Stimulated activated CD8-positive, alpha-beta memory T cell treated with anti-CD3 and anti-CD28 coated beads, Interleukin-7, amount 100 ng/mL, for 24 hours (primary cell): ENCODE data around the gene CFAP92.

ENCODE experiments used
- DNase-seq: peaks from one replicate; pipeline ENCODE4 v3.0.0-alpha.2; 2020; ENCODE audit warnings: low read depth

The CFAP92 gene, protein sequence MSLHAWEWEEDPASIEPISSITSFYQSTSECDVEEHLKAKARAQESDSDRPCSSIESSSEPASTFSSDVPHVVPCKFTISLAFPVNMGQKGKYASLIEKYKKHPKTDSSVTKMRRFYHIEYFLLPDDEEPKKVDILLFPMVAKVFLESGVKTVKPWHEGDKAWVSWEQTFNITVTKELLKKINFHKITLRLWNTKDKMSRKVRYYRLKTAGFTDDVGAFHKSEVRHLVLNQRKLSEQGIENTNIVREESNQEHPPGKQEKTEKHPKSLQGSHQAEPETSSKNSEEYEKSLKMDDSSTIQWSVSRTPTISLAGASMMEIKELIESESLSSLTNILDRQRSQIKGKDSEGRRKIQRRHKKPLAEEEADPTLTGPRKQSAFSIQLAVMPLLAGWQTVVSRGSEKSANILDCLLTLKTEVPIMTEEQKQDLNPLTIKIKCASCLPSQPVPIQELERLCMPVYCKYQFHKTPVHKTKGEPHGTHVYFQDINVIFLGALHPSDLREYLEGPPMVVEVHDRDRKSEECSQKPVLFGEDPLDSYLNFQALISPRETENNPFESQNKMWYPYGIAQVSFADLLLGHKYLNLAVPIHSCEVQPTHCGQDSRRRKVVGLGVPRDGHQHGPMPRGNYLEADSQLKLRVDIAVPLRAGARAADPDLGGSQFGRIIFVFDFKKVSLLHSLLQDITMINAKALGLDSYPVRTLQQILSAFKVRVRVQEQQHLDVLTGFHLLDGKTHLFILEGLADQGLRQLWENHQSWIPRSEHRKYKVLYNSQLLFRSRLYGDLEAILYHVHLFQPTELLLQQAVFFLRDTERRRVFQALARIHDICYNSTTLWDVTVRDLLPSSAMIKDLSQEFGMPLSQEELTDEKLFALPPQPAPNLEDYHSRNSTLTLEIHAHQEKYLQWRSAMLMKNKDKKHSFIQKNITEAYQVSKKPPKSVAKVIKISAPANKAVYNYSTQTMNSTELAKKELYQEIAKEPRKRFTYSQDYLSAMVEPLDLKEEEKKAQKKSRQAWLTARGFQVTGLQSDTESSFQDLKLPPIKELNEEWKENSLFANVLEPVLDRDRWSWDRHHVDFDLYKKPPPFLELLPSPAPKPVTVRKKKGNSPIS

DNA sequence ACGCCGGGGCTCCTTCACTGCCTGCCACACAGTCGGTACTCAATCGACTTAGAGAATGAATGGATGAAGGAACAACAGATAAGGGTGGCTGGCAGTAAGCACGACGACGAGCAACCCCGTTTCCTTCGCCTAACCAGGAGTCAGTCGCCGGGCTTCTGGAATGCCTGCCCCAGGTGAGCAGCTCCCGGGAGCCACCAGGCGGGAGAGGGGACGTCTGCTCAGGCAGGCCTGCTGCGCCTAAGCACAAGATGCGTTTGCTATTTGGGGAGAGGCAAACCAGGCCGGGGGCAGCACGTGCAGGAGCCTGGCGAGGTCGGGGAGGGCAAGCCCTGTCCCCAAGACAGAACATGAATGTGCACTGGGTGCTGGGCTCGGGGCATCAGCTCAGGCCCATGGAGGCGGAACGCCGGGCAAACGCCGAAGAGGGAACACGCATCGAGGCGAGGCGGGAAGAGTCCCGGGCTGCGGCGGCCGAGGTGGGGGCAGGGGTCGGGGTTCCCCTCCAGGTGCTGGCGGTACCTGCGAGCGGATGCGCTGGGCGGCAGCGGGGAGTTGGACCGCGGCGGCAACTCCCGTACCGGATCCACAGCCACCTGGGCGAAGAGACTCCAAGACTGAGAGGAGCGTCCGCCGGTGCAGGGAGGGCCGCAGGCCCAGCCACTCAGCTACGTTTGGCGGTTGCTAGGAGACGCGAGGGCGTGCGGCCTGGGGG, at the start of gene CFAP92:
Gene CFAP92 (minus strand): TSS at position 616 of the 712 bp plus-strand sequence. CDS start 772 bp downstream, outside the sequence.
- DNase-seq, result peak; percentile 85

DNA sequence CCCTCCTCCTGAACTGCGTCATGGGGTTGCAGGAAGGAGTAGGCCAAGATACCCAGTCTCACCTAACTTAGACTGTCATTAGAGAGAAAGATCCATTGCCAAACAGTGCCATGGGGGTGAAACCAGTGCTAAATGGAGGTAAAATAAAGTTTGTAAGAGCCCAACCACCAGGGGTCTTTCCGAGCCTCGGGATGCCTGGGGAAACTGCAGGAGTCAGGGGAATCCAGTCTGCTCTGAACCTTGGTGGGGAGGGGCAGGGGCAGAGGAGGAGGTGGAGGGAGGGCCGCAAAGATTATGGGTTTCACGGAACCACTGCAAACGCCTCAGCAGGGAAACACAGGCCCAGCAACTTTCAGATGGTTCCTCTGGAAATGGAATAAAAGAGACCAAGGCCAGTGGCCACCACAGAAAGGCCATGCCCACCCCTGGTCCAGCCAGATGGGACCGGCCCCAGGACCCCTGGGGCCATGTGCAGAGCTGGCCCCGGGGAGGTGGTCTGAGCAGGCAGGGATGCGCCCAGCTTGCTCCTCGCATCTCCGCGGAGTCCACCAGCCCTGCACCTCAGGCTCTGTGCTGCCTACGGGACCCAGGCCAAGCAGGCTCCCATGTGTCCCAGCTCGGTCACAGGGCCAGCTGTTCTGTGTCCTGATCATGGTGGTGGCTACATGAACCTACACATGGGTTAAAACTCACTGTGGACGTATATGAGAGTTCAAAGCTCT, 46.9 kb upstream of the CFAP92 start:
- no peak for DNase-seq

DNA sequence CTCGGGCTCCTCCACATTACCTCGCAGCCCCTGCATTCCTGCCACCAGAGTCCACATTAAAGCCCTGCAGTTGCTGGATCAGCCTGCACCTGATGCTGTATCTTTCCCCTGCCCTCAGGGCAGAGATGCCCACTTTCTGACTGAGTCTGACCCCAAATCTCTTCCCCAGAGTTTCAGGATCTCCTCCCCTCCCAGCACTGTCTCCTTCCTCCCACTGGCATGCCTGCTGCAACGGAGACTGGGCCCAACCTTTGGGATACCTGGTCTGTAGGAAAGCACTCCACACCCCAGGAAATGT, 46.1 kb upstream of the CFAP92 start:
- DNase-seq, result no peak

DNA sequence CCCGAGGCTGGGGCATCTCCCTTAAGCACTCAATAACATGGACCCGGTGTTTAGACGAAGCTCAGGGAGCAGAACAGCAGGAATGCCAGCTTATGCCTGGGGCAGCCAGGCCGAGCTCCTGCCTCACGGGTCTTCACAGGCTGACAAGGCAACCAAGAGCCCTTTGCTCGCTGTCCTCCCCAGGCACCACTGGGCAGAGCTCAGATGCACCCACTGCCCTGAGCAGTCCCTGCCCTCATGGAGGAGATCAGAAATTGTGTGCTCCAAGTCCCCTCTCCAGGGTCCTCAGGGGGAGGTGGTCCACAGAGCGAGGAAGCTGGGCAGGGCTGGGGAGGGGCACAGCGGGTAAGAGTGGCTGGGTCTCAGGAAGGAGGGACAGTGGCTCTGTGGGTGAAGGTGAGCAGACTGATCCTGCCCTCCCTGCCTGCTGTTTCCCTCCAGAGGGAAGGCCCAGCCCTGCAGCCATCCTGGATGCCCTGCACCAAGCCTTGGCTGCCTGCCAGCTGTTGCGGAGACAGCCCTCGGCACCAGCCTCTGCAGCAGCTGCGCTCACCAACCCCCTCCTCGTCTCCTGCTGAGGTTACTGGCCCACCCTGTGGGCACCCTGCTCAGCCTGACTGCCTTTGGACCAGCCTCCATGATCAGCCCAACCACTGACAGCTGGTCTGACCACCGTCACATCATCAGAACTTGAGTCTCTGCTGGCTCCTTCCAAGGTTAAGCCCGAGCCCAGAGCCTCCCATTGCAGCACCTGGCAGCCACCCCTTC, 45.6 kb upstream of the CFAP92 start:
- no peak for DNase-seq

DNA sequence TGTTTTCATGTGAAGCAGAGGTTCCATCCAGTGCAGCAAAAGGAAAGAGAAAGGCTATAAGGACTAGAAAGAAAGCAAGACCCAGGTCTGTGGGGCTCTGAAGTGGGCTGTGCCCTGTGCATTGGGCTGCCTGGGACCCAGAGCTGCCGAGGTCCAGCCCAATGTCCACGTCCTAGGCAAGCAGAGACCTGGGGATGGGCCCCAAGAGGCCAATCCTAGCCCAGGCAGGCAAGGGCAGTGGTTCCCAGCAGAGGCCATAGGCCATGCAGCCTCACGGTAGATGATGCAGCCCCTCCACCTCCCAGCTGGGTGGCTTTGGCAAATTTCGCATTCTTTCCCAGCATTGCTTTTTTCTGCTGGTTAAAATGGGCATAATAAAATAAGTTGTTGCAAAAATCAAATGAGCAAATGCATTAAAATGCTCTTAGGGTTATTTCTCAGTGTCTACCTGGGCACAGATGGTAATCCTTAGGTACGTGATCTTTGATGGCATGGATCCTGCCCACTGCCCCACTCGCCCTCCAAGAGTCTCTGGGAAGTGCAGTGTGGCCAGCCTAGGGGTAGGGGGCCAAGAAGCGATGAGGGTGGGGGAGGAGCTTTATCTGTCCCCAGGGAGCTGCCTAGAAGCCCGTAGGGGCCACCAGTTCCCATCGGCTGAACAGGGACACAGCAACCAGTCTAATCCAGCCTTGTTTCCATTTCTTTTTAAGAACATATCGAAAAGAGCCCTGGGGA, 44.4 kb upstream of the CFAP92 start:
- DNase-seq, result no peak

DNA sequence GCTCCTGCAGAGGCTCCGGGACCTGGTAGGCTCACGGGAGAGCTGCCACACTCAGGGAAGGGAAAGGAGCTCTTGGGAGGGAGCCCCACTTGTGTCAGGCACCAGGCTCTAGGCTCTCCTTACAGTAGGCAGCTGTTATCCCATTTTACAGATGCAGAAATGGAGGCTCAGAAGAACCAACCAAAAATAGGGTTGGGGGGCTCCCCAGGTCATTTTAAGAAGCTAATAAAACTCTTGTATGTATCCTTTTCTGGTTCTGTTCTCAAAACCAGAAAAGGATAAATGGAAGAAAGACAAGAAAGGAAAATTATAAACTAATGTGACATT, 43.2 kb upstream of the CFAP92 start:
- DNase-seq, result no peak

DNA sequence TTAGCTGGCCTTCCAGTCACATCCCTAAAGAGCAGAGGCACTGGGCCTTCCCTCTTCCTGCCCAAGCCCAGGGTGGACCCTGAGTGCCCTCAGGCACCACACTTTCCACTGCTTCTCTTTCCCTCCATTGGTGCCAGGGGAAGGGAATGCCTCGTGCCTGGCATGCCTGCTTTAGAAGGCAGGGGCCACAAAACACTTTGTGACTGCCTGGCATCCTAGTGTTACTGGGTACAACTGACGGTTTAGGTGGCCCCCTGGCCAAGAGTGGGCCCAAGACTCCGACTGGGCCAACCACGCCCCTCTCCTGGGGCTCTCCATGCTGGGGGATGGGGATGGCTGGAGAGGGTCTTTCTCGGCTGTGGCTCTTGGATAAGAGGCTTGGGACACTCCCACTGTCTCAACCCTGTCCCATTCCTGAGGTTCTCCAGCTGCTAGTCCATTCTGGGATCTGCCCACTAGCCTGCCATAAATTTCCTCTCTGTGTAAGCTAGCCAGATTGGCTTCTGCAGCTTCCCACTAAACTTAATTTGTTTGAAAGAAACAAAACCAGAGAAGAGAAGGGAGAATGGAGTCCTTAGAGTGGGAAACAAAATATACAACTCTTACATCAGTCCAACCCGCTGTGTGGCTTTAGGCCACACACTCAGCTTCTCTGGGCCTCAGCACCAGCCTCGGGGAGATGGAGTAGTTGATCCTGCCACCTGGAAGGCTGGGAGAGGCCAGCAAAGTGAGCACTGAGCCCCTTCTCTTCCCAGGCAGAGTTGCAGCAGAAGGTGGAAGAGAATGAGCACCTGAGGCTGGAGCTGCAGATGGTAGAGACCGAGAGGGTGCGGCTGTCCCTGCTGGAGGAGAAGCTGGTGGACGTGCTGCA, 42.6 kb upstream of the CFAP92 start:
- no peak for DNase-seq

DNA sequence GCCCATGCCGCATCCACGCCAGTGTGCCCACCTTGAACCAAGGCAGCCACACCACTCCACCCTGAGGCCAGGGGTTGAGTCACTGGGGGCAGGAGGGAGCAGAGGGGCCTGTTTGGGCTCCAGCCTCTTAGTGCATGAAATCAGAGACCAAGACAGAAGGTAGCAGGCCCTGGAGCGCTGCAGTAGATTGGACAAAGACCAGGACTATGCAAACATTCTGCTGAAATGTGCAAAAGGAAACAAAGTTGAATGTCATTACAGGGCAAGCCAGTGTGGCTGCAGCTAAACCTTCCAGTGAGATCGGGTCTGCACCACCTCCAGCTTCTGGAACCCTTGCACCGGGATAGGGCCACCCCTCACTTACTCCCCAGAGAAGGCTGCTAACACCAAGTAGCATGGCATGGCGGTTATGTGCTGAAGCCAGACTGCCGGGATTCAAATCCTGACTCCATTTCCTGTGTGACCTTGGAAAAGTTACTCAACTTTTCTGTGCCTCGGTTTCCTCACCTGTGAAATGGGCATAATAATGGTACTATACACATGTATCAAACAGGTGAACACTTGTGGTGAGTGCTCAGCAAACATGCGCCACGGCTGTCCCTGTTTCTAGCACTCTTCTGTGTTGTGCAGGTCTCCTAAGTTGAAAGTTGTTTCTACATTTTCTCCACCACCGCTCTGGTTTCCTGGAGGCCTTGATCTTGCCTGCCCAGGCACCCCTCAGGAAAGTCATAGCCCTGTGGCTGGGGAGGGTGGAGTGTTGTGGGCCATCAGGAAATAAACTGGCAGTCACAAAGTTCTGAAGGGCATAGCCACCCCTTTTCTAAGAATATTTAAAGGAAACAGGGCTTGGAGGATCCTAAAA, 41.7 kb upstream of the CFAP92 start:
- no peak for DNase-seq

DNA sequence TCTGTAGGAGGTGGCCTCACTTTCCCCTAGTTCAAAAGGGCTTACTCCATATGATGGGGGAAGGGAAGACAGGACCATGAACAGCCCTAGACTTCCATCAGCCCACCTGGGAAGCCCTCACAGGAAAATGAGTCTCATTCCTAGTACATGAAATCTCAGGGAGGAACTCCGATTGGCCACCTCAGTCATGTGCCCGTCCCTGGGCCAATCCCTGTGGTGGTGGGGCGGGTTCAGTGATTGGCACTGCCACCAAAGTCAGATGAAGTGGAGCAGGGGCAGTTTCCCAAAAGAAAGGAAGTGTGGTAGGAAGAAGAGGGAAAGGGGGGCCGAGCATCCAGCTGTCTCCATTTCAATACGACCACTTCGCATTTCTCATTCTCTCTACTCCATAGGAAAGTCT, 40.8 kb upstream of the CFAP92 start:
- no peak for DNase-seq

DNA sequence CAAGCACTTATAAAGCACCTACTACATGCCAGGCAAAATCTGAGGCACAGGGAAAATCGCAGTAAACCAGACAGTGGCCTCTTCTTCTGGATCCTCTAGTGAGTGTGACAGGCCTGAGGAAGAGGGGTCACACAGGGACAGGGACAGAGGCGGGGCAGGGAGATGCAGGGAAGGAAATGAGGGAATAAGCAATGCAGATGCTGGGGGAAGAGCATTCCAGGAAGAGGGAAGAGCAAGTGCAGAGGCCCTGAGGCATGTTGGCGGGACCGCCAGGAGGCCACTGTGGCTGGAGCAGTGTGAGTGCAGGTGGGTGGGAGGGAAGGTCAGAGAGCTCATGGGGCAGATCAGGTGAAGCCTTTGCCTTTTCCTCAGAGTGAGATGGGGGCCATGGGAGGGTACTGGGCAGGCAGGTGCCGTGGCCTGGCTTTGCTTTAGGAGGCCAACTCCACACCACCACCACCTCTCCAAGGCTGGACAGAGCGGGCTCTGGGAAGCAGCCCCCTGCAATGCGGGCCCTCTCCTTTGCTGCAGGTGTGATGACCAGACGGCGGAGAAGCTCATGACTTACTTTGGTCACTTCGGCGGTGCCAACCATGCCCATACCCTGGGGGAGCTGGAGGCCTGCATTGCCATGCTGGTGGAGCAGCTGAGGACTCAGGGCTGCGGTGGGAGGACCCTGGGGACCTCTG, 39.9 kb upstream of the CFAP92 start:
- no peak for DNase-seq

DNA sequence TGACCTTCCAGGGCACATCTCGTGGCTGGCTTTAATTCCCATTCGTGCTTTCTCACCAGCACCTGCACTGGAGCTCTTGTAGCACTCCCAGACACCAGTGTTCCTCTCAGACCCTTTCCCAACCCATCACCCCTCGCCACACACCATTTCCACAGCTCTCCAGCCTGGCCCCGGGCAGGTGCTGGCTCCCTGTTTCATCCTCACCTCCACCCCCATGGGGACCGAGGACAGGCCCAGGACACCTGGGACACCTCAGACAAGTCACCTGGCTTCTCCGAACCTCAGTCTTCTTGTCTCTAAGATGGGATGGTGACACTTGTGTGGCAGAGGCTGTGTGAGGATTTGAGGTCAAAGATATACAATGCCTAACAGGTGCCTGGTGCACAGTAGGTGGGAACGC, 39.3 kb upstream of the CFAP92 start:
- DNase-seq, result no peak

DNA sequence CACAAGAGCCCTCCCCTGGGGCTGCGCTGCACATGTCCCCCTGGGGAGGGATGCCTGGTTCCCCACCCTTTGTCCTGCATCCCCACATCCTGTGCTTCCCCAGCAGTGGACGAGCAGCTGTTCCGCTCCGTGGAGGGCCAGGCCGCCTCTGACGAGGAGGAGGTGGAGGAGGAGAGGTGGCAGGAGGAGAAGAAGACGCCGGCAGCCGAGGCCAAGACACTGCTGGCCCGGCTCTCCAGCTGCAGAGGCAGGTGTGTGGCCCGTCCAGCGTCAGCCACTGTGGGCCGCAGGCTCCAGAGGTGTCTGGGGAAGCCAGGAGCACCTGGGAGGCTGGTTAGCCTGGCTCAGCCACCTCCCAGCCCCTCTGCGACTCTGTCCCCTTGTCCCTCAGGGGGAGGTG, 38.8 kb upstream of the CFAP92 start:
- no peak for DNase-seq

DNA sequence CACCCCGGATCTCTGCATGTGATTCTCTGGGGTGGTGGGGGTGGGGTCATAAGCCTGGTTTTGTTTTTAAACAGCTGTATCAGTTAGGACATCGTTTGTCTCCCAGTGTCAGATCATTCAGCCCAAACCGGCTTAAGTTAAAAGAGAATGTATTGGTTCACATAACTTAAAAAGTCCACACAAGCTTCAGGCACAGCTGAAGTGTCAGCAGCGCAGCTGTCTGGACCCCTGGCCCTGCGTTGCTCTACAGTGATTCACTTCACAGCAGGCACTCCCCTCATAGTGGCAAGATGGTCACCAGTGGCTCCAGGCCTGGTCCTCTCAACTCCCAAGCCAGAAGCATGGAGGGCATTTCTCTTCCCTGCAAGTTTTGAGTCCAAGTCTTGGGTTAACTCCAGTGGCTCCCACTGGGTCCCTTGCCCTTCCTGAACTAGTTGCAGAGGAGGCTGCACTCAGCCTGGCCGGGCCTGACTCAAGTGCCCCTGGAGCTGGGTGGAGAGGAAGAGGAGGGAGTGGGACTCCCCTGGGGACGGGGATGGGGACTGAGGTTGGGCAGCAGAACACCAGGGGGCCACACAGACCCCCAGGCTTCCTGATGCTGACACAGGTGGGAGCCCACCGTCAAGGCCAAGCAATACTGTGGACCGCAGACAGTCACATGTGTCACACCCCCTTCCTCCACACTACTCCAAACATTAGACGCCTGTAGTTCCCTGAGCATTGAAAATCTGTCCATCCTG, 37.8 kb upstream of the CFAP92 start:
- no peak for DNase-seq

DNA sequence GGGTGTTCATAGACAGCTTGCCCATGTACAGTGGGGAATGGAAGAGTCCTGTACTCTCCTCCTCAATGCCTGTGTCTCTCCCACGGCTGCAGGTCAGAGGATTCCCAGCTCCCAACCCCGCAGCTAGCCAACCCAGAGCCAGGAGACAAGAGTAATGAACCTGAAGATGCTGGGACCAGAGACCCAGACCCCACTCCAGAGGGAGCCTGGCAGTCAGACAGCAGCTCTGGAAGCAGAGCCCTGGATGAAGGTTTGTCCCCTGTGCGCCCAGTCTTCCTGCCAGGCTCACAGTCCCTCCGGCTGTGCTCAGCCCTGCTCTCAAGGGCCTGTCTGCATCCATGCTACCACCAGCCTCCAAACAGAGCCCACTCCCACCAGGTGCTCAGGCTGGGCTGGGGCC, 36.7 kb upstream of the CFAP92 start:
- no peak for DNase-seq

DNA sequence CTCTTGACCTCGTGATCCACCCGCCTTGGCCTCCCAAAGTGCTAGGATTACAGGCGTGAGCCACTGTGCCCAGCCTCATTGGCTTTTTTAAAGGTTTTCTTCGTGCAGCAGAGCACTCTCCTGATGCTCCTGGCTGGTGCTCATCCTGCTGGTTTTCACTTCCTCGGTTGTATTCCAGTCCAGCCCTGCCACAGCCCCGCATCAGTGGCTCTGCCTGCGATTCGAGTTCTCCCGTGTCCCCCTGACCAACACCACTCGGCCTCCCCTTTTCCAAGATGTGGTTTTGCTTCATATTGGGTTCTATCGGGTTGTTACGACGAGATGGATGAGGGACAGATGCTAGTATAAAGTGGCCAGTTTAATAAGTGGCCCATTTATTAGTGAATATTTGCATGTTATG, 35.0 kb upstream of the CFAP92 start:
- no peak for DNase-seq

DNA sequence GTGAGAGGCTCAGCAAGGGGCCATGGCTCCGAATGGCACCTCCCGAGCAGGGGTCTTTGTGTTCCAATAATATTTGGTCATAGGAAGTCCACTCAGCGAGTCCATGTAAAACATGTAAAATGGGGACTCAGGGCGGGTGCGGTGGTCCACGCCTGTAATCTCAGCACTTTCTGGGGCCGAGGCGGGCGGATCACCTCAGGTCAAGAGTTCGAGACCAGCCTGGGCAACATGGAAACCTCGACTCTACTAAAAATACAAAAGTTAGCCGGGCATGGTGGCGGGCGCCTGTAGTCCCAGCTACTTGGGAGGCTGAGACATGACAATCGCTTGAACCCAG, 33.6 kb upstream of the CFAP92 start:
- DNase-seq, result no peak
